CD4-positive, alpha-beta T cell treated with Interleukin-4 for 1 hour (primary cell): Measurements from ENCODE around the gene ITCH.
"Not testable (repeated sequence)": the region's sequence is repeated elsewhere in the genome, so short reads cannot be mapped to it uniquely, and the experiment has no call there.

Source experiments
- DNase-seq, 2 donors: peaks; one replicate each; pipeline ENCODE4 v3.0.0-alpha.2; 2020 to 2022

ITCH gene

DNA sequence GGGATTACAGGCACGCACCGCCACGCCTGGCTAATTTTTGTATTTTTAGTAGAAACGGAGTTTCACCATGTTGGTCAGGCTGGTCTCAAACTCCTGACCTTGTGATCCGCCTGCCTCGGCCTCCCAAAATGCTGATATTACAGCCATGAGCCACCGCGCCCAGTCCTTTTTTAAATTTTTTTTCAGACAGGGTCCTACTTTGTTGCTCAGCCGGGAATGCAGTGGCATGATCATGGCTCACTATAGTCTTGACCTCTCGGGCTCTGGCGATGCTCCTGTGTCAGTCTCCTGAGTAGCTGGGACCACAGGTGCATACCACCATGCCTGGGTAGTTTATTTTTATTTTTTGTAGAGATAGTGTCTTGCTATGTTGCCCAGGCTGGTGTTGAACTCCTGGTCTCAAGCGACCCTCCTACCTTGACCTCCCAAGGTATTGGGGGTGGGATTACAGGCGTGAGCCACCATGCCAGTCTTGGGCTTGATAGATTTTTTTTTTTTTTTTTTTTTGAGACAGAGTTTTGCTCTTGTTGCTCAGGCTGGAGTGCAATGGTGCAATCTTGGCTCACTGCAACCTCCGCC, 19.9 kb downstream of the ITCH start:
- not testable (repeated sequence) for DNase-seq

DNA sequence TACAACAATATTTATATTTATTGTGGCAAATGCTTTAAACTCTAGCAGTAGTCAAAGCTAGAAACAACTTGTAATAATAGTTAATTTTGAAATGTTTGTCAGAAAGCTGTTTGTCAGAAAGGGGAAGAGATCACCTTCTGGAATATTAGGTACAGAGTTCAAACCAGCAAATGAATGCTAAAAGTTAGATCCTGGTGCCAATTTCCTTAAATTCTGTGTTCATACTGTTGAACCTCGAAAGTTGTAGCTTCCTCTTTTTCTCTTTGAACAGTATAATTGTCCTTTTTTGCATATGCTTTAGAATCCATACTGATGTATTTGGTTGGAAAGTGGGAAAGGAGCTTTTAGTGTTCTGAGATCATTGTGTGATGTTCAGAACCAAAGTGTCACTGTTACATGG, 22.4 kb downstream of the ITCH start:
- no peak for DNase-seq

DNA sequence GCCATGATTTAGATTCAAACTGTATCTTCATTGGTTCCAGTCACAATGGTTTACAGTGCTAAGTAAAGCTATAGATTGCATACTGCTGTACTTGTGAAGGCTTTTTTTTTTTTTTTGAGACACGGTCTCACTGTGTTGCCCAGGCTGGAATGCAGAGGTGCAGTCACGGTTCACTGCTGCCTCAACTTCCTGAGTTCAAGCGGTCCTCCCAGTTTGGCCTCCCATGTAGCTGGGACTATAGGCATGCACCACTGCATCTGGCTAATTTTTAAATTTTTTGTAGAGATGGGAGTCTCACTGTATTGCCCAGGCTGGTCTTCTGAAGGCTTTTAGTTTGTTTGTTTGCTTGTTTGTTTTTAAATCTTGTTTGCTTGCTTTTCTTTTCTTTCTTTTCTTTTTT, 24.9 kb downstream of the ITCH start:
- no peak for DNase-seq

DNA sequence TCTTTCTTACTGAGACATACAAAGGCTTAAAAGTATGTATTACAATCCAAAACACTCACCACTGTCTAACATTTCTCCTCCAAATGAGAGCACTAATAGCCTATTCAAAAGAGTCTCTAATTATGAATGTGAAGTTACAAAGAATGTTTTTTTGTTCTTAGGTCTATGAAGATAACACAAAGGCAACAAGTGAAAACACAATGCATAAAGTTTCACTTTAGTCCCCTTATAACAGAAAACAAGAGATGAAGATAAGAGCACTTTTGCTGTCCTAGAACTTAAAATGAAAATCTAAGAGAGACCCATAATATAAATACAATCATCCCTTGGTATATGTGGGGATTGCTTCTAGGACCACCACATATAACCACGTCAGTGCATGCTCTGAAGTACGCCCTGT, 25.6 kb downstream of the ITCH start:
- no peak for DNase-seq

DNA sequence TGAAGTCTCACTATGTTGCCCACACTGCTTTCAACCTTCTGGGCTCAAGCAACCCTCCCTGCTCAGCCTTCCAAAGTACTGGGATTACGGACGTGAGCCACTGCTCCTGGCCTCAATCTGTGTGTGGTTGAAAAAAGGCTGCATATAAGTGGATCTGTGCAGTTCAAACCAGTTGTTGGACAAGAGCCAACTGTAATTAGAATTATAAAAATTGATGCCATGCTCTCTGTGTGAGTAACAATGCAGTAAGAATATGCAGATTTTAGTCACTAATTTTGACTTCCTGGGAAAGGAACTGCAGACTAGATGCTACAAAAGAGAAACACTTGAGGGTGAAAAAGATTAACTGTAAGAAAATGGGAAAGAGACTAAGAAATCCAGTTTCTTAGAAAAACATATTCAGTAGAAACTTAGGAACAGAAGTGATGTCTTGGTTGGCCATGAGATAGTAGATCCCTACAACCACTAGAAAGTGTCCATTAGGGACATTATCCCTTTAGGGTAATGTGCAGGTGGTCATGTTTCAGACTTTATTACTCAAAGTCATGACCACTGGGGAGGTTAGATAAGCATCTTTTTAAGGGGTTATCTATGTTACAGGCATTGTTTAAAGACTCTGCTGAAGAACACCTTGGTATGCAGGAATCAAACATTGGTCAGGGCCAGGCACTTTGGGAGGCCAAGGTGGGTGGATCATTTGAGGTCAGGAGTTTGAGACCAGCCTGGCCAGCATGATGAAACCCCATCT, 26.3 kb downstream of the ITCH start:
- no peak for DNase-seq

DNA sequence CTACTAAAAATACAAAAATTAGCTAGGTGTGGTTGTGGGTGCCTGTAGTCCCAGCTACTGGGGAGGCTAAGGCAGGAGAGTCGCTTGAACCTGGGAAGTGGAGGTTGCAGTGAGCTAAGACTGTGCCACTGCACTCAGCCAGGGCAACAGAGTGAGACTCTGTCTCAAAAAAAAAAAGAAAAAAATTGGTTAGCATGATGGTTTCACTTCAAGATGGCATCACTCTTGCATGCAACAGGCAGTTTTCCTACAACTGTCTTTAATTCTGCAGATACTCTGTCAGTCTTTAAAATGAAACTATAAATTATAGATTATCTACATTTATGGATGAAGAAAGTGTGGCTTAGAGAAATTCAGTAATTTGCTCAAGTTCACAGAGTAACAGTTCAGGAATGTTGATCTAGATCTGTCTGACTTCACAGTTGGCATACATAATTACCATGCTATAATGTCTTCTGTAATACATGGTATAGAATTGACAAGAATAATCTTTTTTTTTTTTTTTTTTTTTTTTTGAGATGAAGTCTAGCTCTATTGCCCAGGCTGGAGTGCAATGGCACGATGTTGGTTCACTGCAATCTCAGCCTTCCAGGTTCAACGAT, 27.0 kb downstream of the ITCH start:
- DNase-seq, result no peak

DNA sequence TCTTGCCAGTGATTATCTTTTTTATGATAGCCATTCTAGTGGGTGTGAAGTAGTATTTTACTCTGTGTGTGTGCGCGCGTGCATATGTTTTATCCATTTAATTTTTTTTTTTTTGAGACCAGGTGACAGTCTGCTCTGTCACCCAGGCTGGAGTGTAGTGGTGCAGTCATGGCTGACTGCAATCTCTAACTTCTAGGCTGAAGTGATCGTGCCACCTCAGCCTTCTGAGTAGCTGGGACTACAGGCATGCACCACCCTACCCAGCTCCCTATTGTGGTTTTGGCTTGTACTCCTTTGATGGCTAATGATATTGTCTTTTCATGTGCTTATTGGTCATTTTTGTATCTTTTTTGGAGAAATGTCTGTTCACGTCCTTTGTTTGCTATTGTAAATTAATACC, 33.3 kb downstream of the ITCH start:
- no peak for DNase-seq

DNA sequence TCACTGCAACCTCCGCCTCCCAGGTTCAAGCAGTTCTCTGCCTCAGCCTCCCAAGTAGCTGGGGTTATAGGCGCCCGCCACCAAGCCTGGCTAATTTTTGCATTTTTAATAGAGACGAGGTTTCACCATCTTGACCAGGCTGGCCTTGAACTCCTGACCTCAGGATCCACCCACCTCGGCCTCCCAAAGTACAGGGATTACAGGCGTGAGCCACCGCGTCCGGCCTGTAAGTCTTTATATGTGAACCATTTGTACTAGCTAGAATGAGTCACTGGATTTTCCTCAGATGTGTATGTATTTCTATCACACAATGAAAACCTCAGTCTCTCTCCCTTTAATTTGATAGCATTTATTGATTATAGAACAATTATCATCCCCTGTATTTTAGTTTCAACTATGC, 34.0 kb downstream of the ITCH start:
- DNase-seq, result no peak

DNA sequence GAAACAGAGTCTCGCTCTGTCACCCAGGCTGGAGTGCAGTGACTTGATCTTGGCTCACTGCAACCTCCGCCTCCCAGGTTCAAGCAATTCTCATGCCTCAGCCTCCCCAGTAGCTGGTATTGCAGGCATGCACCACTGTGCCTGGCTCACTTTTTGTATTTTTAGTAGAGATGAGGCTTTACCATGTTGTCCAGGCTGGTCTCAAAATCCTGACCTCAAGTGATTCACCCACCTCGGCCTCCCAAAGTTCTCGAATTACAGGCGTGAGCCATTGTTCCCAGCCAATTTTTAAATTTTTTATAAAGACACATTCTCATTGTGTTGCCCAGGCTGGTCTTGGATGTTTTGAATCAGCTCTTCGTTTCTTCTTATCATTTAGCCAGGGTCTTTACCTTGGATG, 37.7 kb downstream of the ITCH start:
- DNase-seq, result not testable (repeated sequence)

DNA sequence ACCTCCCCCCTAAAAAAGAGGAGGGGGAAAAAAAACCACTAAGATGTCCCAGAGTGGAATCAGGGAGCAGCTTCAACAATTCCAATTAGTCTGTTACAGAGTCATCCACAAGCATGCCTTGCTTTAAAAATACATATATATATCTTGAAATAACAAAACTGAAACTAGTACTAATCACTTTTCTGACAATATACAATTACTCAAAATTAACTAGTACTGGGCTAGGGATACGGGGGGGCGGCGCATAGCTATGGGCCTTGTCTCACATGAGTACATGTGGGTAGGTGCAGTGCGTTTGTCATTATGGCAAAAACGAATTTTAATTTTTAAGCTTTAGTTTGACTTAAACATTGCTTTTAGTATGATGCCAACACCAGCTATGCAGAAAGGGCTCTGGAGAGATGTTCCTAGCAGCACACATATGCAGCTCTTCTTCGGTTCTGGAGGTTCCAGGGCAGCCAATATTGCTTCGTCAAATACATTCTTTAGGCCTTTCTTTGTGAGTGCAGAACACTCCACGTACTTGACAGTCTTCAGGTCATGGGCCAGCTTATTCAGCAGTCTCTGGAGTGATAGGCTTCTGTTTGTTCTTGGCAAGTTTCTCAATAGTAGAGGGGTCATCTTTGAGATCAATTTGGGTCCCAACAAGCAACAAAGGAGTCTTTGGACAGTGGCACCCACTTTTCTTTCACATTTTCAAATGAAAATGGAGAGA, 38.8 kb downstream of the ITCH start:
- no peak for DNase-seq

DNA sequence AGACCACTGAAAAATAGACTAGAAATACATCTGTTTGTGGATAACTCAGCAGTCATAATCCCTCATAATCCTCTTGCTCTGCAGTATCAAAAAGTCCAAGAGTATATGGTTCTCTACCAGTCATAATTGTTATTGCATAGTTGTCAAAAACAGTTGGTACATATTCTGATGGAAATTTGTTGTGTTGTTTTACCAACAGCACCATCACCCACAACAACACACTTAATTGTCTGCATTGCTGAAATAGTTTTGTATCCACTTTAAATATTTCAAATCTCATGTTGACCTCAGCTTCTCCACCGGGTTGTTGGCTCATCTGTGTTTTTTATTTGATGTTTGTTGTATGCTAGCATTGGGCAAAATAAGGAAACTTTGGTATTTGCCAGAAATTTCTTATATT, 39.4 kb downstream of the ITCH start:
- no peak for DNase-seq

DNA sequence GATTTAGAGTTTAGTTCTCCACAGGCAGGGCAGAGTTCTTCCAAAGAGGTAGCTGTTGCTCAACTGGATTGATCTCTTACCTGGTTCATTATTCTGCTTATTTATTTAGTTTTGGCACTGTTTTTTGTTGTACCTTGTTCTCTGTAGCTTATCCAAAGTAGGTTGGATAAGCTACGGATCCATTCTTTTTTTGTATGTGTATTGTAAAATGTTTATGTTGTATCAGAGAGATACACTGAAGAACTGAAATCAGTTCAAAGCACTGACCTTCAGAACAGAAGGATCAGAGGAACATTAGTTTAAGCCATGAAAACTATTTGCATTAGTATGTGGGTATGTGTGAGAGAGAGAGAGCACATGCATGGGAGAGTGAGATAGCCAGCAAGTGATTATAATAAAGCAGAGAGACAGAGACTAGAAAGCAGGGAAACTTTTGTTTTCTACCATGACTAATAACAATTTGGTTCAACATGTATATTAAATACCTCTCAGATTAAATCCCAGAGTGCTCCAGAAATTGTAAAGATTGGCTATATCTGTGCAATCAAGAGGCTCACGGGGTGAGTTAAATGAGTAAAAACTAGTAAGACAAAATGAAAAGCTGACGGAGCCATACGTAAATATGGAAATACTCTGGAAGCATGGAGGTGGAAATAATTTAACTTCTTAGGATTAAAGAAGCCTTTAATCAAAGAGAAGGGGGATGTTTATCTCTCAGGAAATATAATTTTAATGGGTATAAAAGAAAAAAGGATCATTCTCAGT, 40.2 kb downstream of the ITCH start:
- no peak for DNase-seq

DNA sequence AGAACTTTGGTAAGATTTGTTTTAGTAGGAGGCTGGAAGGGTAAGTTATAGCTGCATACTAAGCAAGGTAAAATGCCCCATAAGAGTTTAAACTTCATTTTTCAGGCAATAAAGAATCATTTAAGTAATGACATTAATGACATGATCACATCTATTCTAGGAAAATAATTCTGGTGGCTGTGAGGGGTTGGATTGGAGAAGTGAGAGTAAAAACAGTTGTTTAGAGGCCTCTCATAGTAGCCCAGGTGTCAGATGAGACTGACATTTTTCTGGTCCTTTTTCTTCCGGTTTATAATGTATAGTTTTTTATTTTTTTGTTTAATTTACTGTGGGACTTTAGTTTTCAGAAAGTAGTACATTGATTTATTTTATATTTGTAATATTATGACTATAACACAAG, 40.8 kb downstream of the ITCH start:
- DNase-seq, result no peak

DNA sequence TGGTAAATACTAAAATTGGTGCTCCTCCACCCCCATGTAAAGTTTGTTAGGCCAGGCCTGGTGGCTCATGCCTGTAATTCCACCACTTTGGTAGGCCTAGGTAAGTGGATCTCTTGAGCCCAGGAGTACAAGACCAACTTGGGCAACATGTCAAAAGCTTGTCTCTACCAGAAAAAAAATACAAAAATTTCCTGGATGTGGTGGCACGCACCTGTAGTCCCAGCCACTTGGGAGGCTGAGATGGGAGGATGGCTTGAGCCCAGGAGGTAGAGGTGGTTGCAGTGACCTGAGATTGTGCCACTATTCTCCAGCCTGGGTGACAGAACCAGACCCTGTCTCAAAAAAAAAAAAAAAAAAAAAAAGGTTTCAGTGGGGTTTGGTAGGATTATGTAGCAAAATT, 41.7 kb downstream of the ITCH start:
- DNase-seq, result no peak

DNA sequence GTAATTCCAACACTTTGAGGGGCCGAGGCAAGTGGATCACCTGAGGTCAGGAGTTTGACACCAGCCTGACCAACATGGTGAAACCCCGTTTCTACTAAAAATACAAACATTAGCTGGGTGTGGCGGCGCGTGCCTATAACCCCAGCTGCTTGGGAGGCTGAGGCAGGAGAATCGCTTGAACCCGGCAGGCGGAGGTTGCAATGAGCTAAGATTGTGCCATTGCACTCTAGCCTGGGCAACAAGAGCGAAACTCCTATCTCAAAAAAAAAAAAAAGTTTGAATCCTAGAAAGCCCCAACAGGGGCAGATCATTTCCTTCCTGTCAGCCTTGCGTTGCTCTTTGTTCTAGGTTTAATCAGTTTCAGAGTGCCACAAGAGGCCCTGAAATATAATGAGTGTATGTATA, 42.2 kb downstream of the ITCH start:
- DNase-seq, result peak; percentile 28 to 64

DNA sequence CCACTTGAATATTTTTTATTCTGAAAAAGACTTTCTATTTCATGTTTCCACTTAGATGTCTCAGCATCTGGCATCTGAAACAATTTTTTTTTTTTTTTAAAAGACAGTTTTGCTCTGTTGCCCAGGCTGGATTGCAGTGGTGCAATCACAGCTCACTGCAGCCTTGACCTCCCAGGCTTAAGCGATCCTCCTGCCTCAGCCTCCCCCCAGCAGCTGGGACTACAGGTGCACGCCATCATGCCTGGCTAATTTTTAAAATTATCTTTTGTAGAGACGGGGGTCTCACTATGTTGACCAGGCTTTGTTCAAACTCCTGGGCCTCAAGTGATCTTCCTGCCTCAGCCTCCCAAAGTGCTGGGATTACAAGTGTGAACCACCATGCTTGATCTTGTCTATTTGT, 42.9 kb downstream of the ITCH start:
- DNase-seq, result not testable (repeated sequence)

DNA sequence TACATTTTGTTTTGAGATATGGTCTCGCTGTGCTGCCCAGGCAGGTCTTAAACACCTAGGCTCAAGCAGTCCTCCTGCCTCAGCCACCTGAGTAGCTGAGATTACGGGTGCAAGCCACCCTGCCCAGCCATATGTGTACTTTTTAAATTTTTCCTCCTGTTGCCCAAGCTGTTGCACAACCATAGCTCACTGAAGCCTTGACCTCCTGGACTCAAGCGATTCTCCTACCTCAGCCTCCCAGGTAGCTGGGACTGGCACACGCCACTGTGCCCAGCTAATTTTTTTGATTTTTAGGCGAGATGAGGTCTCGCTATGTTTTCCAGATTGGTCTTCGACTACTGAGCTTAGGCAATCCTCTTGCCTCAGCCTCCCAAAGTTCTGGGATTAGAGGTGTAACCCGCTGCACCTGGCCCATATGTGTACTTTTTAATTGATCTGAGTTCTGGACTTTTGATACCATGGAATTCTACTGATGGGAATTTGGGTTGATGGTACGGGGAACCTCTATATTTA, 44.9 kb downstream of the ITCH start:
- DNase-seq, result no peak

DNA sequence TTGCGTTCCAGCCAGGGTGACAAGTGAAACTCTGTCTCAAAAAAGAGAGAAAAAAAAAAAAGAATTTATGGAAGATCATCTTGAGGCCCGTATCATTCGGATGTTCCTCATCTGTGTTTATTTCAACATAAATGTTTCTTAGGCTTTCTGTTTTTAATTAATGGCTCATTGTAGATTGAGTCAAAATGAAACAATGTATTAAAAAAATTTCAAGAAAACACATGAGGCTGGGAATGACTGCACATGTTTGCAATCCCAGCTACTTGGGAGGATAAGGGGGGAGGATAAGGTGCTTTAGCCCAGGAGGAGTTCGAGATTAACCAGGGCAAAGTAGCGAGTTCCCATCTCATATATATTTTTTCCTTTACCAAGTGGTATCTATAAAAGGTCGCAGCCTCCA, 47.3 kb downstream of the ITCH start:
- no peak for DNase-seq

DNA sequence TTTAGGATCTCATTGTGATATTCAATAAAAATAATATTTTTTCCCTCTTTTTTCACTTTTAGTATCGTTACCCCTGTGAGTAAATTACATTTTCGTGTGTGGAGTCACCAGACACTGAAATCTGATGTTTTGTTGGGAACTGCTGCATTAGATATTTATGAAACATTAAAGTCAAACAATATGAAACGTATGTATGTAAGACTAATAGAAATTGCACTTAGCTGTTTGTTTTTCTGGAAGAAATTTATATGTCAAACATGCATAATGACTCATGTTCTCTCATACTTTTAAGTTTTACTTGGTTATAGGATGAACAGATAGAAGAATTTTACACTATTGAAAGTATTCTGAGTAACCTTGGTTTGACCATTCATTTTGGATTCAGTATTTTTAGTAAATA, 49.4 kb downstream of the ITCH start:
- DNase-seq, result no peak

DNA sequence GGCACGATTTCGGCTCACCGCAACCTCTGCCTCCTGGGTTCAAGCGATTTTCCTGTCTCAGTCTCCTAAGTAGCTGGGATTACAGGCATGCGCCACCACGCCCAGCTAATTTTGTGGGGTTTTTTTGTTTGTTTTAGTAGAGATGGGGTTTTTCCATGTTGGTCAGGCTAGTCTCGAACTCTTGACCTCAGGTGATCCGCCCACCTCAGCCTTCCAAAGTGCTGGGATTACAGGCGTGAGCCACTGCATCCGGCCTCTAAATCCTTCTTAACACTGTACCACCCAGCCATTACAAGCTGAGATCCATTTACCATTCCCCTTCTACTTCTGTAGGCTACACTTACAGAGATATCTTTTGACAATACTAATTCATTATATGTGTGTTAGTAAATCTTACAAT, 51.5 kb downstream of the ITCH start:
- DNase-seq, result not testable (repeated sequence)

DNA sequence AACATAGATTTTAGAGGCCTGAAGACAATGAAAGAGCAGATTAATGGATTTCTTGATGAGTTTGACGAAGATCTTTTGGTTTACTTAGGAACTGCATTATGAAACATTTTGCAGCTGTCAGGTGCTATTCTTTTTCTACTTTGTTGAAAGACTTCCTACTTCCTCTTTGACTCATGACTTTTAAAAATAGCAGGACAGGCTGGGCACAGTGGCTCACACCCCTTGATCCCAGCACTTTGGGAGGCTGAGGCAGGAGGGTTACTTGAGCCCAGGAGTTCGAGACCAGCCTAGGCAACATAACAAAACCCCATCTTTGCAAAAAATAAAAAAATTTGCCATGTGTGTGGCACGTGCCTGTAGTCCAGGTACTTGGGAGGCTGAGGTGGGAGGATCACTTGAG, 52.0 kb downstream of the ITCH start:
- DNase-seq, result no peak

DNA sequence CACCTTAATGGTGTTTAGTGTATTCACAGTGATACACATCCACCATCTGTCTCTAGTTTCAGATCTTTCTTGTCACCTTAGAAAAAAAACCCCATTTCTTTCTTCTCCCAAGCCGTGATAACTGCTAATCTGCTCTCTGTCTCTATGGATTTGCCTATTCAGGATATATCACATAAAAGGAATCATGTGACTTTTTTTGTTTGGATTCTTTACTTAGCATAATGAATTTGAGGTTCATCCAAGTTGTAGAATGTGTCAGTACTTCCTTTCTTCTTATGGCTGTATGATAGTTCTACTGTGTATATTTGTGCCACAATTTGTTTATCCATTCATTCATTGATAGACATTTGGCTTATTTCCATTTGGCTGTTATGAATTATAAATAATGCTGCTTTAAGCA, 57.1 kb downstream of the ITCH start:
- DNase-seq, result no peak

DNA sequence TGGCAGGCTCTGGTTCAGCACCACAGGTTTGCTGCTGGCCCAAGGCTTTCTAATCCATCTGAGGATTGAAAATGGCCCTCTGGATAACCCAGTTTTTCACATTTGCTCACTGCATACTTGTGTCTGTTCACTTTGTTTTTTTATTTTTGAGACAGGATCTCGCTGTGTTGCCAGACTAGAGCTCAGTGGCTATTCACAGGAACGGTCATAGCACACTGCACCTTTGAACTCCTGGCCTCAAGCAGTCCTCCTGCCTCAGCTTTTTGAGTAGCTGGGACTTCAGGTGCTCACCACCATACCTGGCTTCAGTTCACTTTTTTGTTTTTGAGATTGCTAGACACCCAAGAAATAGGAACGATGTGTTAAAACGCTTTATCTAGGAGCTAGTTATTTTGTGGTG, 57.9 kb downstream of the ITCH start:
- no peak for DNase-seq
